GM12878 (cell line): Measurements from ENCODE around the gene TTC23. TPM values are rescaled to one million over a fixed set of nuclear protein-coding genes. Genes with fewer than 3 reads are reported as not detected.

Source experiments
- ATAC-seq: fragments of 200-7000 bp; cut with Tn5 transposase; 3 replicates; pipeline ENCODE4 v1.9.1; 2020; ENCODE audit warnings: mild to moderate bottlenecking, moderate library complexity
- BruUV-seq: library from RNA; stranded (reverse); fragments of 400-500 nt; replicated peaks from 2 replicates; lab custom pipeline; 2021; lab: Mats Ljungman, UMichigan
- CTCF ChIA-PET: fragments of 300-600 bp; sonication (Branson Sonifier 250); formaldehyde crosslinking; extraction: SDS; loops from one replicate; lab custom pipeline; 2021; ENCODE audit warnings: inconsistent platforms; lab: Yijun Ruan, JAX
- POLR2A ChIA-PET: fragments of 350-600 bp; formaldehyde crosslinking; extraction: SDS; loops from one replicate; lab custom pipeline; 2021; ENCODE audit warnings: inconsistent platforms; lab: Charles Lee
- RAD21 ChIA-PET: fragments of 300-600 bp; sonication (Branson Sonifier 250); formaldehyde crosslinking; loops from one replicate; lab custom pipeline; 2023; ENCODE audit warnings: antibody characterized with exemption; ENCODE audit not compliant: unreplicated experiment; lab: Charles Lee
- SMC1A ChIA-PET: fragments of 300-600 bp; sonication (Branson Sonifier 250); formaldehyde crosslinking; loops from one replicate; lab custom pipeline; 2023; ENCODE audit not compliant: unreplicated experiment, uncharacterized antibody; lab: Charles Lee
- DNase-seq: peaks from one replicate; pipeline ENCODE4 v3.0.0-alpha.2; 2011; ENCODE audit warnings: low read depth, low spot score
- FAIRE-seq: peaks from 3 replicates; lab custom pipeline; 2011; peaks lifted over from hg19 to GRCh38; lab: Jason Lieb, UNC
- H2AFZ ChIP-seq: 2 replicates; pipeline ENCODE4 v1.6.0; 2011; ENCODE audit warnings: low read depth, low read length, control low read depth; ENCODE audit not compliant: control insufficient read depth
- H3K27ac ChIP-seq: 2 replicates; pipeline ENCODE4 v1.5.1; 2011; ENCODE audit warnings: control low read depth; ENCODE audit not compliant: control insufficient read depth, insufficient read depth
- H3K27me3 ChIP-seq, 2 experiments: replicated peaks in 1 of 2; 2 replicates each; pipeline versions ENCODE4 v1.6.0 to v1.6.1; 2011; ENCODE audit warnings: low read length in 1 of 2; ENCODE audit not compliant: control insufficient read depth in 2 of 2, insufficient read depth in 2 of 2
- H3K36me3 ChIP-seq, 2 experiments: 2 replicates each; pipeline ENCODE4 v1.5.1; 2011; ENCODE audit warnings: low read length in 1 of 2; ENCODE audit not compliant: control insufficient read depth in 2 of 2, insufficient read depth in 2 of 2
- H3K4me1 ChIP-seq: 2 replicates; pipeline ENCODE4 v1.6.1; 2011; ENCODE audit warnings: mild to moderate bottlenecking, low read length, moderate library complexity, mixed read lengths; ENCODE audit not compliant: control insufficient read depth, insufficient read depth
- H3K4me2 ChIP-seq: 2 replicates; pipeline ENCODE4 v1.6.0; 2011; ENCODE audit warnings: control low read depth; ENCODE audit not compliant: control insufficient read depth, insufficient read depth
- H3K4me3 ChIP-seq: fragments of 200-600 bp; sonication (generic); 2 replicates; pipeline ENCODE4 v1.5.1; 2016
- H3K79me2 ChIP-seq: 2 replicates; pipeline ENCODE4 v1.6.0; 2011; ENCODE audit warnings: low read length; ENCODE audit not compliant: control insufficient read depth, insufficient read depth
- H3K9ac ChIP-seq: 2 replicates; pipeline ENCODE4 v1.8.0; 2011; ENCODE audit warnings: low read length, control low read depth, mixed read lengths; ENCODE audit not compliant: control insufficient read depth, insufficient read depth
- H3K9me3 ChIP-seq: replicated peaks from 3 replicates; pipeline ENCODE4 v1.5.1; 2011; ENCODE audit warnings: mild to moderate bottlenecking, low read length; ENCODE audit not compliant: control insufficient read depth, insufficient read depth
- H4K20me1 ChIP-seq: 2 replicates; pipeline ENCODE4 v1.6.0; 2011; ENCODE audit not compliant: control insufficient read depth, insufficient read depth
- EZH2 ChIP-seq: IDR thresholded peaks from 2 replicates; pipeline ENCODE4 v1.6.1; 2012; ENCODE audit warnings: low read depth, mild to moderate bottlenecking, control low read depth, inconsistent platforms, low read length, borderline replicate concordance; ENCODE audit not compliant: control insufficient read depth
- GATAD2B ChIP-seq: fragments of 450-650 bp; conservative IDR thresholded peaks from 2 replicates; pipeline ENCODE4 v1.6.1; 2017; ENCODE audit warnings: low read depth, mild to moderate bottlenecking, moderate library complexity
- IRF4 ChIP-seq: IDR thresholded peaks from 2 replicates; pipeline ENCODE4 v1.6.1; 2011; ENCODE audit warnings: low read depth, low read length
- KAT2A ChIP-seq: conservative IDR thresholded peaks from 2 replicates; pipeline ENCODE4 v1.6.1; 2011; ENCODE audit warnings: low read depth, low read length; ENCODE audit not compliant: control insufficient read depth
- MEF2B ChIP-seq: fragments of 450-650 bp; IDR thresholded peaks from 2 replicates; pipeline ENCODE4 v1.6.1; 2018; ENCODE audit warnings: mild to moderate bottlenecking, moderate library complexity; ENCODE audit not compliant: partially characterized antibody, poor library complexity, severe bottlenecking
- NBN ChIP-seq: fragments of 450-650 bp; IDR thresholded peaks from 2 replicates; pipeline ENCODE4 v1.6.1; 2016
- PRDM15 ChIP-seq: fragments of 450-650 bp; formaldehyde crosslinking; IDR thresholded peaks from 2 replicates; pipeline ENCODE4 v1.4.0; 2020; ENCODE audit warnings: mild to moderate bottlenecking, moderate library complexity
- SREBF2 ChIP-seq: IDR thresholded peaks from 2 replicates; pipeline ENCODE4 v1.6.1; 2012; ENCODE audit warnings: mild to moderate bottlenecking, low read length
- WGBS: methylation state at CpG from one replicate; pipeline ENCODE4 v1.1.6; 2016; ENCODE audit warnings: low lambda C conversion rate; ENCODE audit not compliant: insufficient replicate concordance, insufficient coverage; ENCODE audit errors: missing lambda C conversion rate; 5-methylcytosine and 5-hydroxymethylcytosine counted together
- in situ Hi-C: fragments of 300-500 bp; cut with MboI; formaldehyde crosslinking; loops from 9 replicates; pipeline ENCODE4 v1.14.3; 2018; ENCODE audit warnings: mixed read lengths
- intact Hi-C: fragments of 100-400 bp; cut with micrococcal nuclease; formaldehyde crosslinking; loops from one replicate; pipeline ENCODE4 v1.14.2; 2022; ENCODE audit not compliant: unreplicated experiment
- polyA plus RNA-seq, 11 experiments: library from polyadenylated mRNA; depleted of rRNA in 4 of 11; unstranded in 6 of 11; stranded (reverse) in 5 of 11; fragments of >200 nt; fragmentation: Nextera tagmentation in 4 of 11; fragmentation: Illumina TruSeq in 1 of 11; extraction: Ambion mirVana in 4 of 11; extraction: Trizol in 1 of 11; gene quantifications; 1 replicate in 1 of 11; 2 replicates in 10 of 11; pipeline versions ENCODE4 v1.2.1 to v1.2.3, GENCODE V29; 2011 to 2016; ENCODE audit warnings: inconsistent platforms in 2 of 11, missing spikeins in 2 of 11, low read depth in 1 of 11
- total RNA-seq, 4 experiments: library from RNA; depleted of rRNA in 3 of 4; stranded (reverse); fragments of >200 nt in 3 of 4; fragmentation: Illumina TruSeq in 1 of 4; extraction: Trizol in 1 of 4; gene quantifications; 2 replicates each; pipeline versions ENCODE4 v1.2.1 to v1.2.3, GENCODE V29; 2013 to 2021
- TF ChIP-seq, protein P1 (sequence below): fragments of 450-650 bp; IDR thresholded peaks from 2 replicates; pipeline ENCODE4 v1.6.1; 2017; ENCODE audit warnings: mild to moderate bottlenecking, moderate library complexity
- TF ChIP-seq, protein P2 (sequence below): fragments of 450-650 bp; IDR thresholded peaks from 2 replicates; pipeline ENCODE4 v1.6.1; 2017; ENCODE audit warnings: mild to moderate bottlenecking, moderate library complexity

The TTC23 gene
- total and polyA plus RNA-seq, 10 of the 15 experiments (the other 5 are each of a cell fraction or from before 2014, with no cell fraction given), result 1.2 to 9.0 (median 6.5) TPM

- no peak for TF ChIP-seq EZH2
- no peak for TF ChIP-seq IRF4
- TF ChIP-seq, protein P1, sequence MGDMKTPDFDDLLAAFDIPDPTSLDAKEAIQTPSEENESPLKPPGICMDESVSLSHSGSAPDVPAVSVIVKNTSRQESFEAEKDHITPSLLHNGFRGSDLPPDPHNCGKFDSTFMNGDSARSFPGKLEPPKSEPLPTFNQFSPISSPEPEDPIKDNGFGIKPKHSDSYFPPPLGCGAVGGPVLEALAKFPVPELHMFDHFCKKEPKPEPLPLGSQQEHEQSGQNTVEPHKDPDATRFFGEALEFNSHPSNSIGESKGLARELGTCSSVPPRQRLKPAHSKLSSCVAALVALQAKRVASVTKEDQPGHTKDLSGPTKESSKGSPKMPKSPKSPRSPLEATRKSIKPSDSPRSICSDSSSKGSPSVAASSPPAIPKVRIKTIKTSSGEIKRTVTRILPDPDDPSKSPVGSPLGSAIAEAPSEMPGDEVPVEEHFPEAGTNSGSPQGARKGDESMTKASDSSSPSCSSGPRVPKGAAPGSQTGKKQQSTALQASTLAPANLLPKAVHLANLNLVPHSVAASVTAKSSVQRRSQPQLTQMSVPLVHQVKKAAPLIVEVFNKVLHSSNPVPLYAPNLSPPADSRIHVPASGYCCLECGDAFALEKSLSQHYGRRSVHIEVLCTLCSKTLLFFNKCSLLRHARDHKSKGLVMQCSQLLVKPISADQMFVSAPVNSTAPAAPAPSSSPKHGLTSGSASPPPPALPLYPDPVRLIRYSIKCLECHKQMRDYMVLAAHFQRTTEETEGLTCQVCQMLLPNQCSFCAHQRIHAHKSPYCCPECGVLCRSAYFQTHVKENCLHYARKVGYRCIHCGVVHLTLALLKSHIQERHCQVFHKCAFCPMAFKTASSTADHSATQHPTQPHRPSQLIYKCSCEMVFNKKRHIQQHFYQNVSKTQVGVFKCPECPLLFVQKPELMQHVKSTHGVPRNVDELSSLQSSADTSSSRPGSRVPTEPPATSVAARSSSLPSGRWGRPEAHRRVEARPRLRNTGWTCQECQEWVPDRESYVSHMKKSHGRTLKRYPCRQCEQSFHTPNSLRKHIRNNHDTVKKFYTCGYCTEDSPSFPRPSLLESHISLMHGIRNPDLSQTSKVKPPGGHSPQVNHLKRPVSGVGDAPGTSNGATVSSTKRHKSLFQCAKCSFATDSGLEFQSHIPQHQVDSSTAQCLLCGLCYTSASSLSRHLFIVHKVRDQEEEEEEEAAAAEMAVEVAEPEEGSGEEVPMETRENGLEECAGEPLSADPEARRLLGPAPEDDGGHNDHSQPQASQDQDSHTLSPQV, result no peak
- TF ChIP-seq MEF2B, result no peak
- TF ChIP-seq KAT2A, result no peak
- no peak for TF ChIP-seq GATAD2B
Observed at GRCh38 chr15:99151156-99151555, 98.2 kb downstream of the TTC23 start (continued).

- no peaks in the 10 kb centered on the region for H3K27me3 ChIP-seq
- H4K20me1 ChIP-seq, result no peaks in the 10 kb centered on the region
- intact Hi-C loops, result no loop called here
- RAD21 ChIA-PET, result no interaction called here
- WGBS, result 38% methylated on average over 4 of the region's 4 CpGs
- H3K36me3 ChIP-seq, result peaks cover 0 to 5% of the 10 kb centered on the region in 2 experiments; a peak in 1 of 4 replicates
- H3K79me2 ChIP-seq, result no peaks in the 10 kb centered on the region
- no peak overlapping the region for H2AFZ ChIP-seq
- POLR2A ChIA-PET, result no interaction called here
- no TSS peak for BruUV-seq
- no peak overlapping the region for H3K27ac ChIP-seq
- no peak overlapping the region for H3K4me3 ChIP-seq
- H3K4me2 ChIP-seq, result no peak overlapping the region
- SMC1A ChIA-PET, result interaction anchor here (1.0 kb wide), 1 partner anchor 48 kb away, joined by 3 read pairs; no protein-coding TSS in a partner anchor
- FAIRE-seq (no peak), ATAC-seq (no peak), DNase-seq (no peak)
- no peaks in the 10 kb centered on the region for H3K9me3 ChIP-seq
- no peak overlapping the region for H3K9ac ChIP-seq
- CTCF ChIA-PET, result no interaction called here
- in situ Hi-C loops, result no loop called here
- H3K4me1 ChIP-seq, result no peaks in the 10 kb centered on the region
- TF ChIP-seq SREBF2 (no peak), NBN (no peak), PRDM15 (no peak)
- TF ChIP-seq, protein P2, sequence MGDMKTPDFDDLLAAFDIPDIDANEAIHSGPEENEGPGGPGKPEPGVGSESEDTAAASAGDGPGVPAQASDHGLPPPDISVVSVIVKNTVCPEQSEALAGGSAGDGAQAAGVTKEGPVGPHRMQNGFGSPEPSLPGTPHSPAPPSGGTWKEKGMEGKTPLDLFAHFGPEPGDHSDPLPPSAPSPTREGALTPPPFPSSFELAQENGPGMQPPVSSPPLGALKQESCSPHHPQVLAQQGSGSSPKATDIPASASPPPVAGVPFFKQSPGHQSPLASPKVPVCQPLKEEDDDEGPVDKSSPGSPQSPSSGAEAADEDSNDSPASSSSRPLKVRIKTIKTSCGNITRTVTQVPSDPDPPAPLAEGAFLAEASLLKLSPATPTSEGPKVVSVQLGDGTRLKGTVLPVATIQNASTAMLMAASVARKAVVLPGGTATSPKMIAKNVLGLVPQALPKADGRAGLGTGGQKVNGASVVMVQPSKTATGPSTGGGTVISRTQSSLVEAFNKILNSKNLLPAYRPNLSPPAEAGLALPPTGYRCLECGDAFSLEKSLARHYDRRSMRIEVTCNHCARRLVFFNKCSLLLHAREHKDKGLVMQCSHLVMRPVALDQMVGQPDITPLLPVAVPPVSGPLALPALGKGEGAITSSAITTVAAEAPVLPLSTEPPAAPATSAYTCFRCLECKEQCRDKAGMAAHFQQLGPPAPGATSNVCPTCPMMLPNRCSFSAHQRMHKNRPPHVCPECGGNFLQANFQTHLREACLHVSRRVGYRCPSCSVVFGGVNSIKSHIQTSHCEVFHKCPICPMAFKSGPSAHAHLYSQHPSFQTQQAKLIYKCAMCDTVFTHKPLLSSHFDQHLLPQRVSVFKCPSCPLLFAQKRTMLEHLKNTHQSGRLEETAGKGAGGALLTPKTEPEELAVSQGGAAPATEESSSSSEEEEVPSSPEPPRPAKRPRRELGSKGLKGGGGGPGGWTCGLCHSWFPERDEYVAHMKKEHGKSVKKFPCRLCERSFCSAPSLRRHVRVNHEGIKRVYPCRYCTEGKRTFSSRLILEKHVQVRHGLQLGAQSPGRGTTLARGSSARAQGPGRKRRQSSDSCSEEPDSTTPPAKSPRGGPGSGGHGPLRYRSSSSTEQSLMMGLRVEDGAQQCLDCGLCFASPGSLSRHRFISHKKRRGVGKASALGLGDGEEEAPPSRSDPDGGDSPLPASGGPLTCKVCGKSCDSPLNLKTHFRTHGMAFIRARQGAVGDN, result no peak
Observed at GRCh38 chr15:99149366-99149765, 100.0 kb downstream of the TTC23 start.
